Measurements from ENCODE around the gene ORC3. TPM values are rescaled to one million over a fixed set of nuclear protein-coding genes. Genes with fewer than 3 reads are reported as not detected.

ORC3 gene
- total and polyA plus RNA-seq, 8 donors = 19.3 to 43.5 (median 36.7) TPM

- DNase-seq (no peak), ATAC-seq (no peak)
- intact Hi-C loops (cut with DNase I) = no loop called here
- TF ChIP-seq, protein P1, sequence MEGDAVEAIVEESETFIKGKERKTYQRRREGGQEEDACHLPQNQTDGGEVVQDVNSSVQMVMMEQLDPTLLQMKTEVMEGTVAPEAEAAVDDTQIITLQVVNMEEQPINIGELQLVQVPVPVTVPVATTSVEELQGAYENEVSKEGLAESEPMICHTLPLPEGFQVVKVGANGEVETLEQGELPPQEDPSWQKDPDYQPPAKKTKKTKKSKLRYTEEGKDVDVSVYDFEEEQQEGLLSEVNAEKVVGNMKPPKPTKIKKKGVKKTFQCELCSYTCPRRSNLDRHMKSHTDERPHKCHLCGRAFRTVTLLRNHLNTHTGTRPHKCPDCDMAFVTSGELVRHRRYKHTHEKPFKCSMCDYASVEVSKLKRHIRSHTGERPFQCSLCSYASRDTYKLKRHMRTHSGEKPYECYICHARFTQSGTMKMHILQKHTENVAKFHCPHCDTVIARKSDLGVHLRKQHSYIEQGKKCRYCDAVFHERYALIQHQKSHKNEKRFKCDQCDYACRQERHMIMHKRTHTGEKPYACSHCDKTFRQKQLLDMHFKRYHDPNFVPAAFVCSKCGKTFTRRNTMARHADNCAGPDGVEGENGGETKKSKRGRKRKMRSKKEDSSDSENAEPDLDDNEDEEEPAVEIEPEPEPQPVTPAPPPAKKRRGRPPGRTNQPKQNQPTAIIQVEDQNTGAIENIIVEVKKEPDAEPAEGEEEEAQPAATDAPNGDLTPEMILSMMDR (IDR thresholded peaks at IDR 0.05) = no peak
- no peaks in the 10 kb centered on the region for H3K9me3 ChIP-seq
- H3K36me3 ChIP-seq = peaks cover 0 to 20% of the 10 kb centered on the region in 2 donors
- peaks cover 0 to 9% of the 10 kb centered on the region in 2 donors for H3K4me1 ChIP-seq
- no peak overlapping the region for H3K27ac ChIP-seq
- no peaks in the 10 kb centered on the region for H3K27me3 ChIP-seq
- H3K4me3 ChIP-seq = no peak overlapping the region
Measured at GRCh38 chr6:87661016-87661415, 71.1 kb downstream of the ORC3 start.

- TF ChIP-seq, protein P1 (IDR thresholded peaks at IDR 0.05) = no peak
- no peaks in the 10 kb centered on the region for H3K27me3 ChIP-seq
- H3K27ac ChIP-seq = no peak overlapping the region
- DNase-seq = no peak
- peaks cover 0 to 16% of the 10 kb centered on the region in 2 donors for H3K36me3 ChIP-seq
- H3K4me3 ChIP-seq = no peak overlapping the region
- intact Hi-C loops (cut with DNase I) = no loop called here
- peaks cover 0 to 9% of the 10 kb centered on the region in 2 donors for H3K4me1 ChIP-seq
- H3K9me3 ChIP-seq = no peaks in the 10 kb centered on the region
- no peak for ATAC-seq
Measured at GRCh38 chr6:87661503-87661902, 71.6 kb downstream of the ORC3 start.

- Histone ChIP-seq H3K36me3 (peaks cover 0 to 11% of the 10 kb centered on the region in 2 donors), H3K27ac (no peak overlapping the region), H3K27me3 (no peaks in the 10 kb centered on the region), H3K4me1 (peaks cover 0 to 9% of the 10 kb centered on the region in 2 donors), H3K9me3 (no peaks in the 10 kb centered on the region), H3K4me3 (no peak overlapping the region)
- ATAC-seq (peak; percentile 15), DNase-seq (no peak)
- TF ChIP-seq, protein P1 (IDR thresholded peaks at IDR 0.05) = no peak
- intact Hi-C loops (cut with DNase I) = no loop called here
Measured at GRCh38 chr6:87663434-87663833, 73.5 kb downstream of the ORC3 start.

DNA sequence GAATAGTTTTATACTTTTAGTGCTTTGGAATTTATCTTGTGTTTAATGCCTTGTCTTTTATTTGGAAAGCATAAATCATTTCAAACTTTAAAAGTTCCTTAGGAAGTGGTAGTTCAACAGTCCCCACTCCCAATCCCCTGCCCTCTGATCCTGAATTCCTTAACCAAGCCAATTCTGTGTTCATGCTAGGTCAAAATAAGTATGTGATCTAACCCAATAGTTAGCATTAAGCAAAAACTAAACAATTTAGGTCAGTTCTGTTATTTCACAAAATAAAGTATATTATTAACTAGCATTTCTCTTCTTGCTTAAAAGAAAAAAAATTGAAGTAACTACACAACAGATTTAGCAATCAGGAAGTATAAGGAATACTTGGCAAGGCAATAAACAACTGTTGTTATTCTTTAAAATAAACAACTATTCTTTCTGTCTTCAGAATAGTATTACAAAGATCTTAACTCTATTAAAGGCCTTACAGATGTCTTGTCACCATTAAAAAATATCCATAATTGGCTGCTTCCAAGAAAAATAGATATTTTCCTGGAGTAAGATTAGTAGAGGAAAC lies 75.1 kb downstream of the ORC3 start:
- intact Hi-C loops (cut with DNase I) = no loop called here
- Histone ChIP-seq H3K36me3 (peaks cover 0 to 26% of the 10 kb centered on the region in 2 donors), H3K27me3 (no peaks in the 10 kb centered on the region), H3K4me3 (no peak overlapping the region), H3K4me1 (peaks cover 0 to 8% of the 10 kb centered on the region in 2 donors), H3K27ac (no peak overlapping the region), H3K9me3 (no peaks in the 10 kb centered on the region)
- TF ChIP-seq, protein P1 (IDR thresholded peaks at IDR 0.05) = no peak
- no peak for DNase-seq
- ATAC-seq = no peak

GRCh38 chr6:87667032-87667431 lies 77.1 kb downstream of the ORC3 start:
- H3K4me3 ChIP-seq = no peak overlapping the region
- no peaks in the 10 kb centered on the region for H3K27me3 ChIP-seq
- DNase-seq = no peak
- H3K27ac ChIP-seq = no peak overlapping the region
- ATAC-seq = no peak
- H3K36me3 ChIP-seq = peaks cover 0 to 38% of the 10 kb centered on the region in 2 donors
- intact Hi-C loops (cut with DNase I) = no loop called here
- TF ChIP-seq, protein P1 (IDR thresholded peaks at IDR 0.05) = no peak
- H3K4me1 ChIP-seq = peaks cover 0 to 14% of the 10 kb centered on the region in 2 donors
- no peaks in the 10 kb centered on the region for H3K9me3 ChIP-seq
